22Rv1 (cell line): Measurements from ENCODE around the gene GPHB5.

ENCODE experiments used
- CTCF ChIP-seq: fragments of 450-650 bp; IDR thresholded peaks from 2 replicates; pipeline ENCODE4 v1.5.1; 2017; ENCODE audit warnings: mild to moderate bottlenecking
- ZFX ChIP-seq: fragments of 450-650 bp; IDR thresholded peaks from 2 replicates; pipeline ENCODE4 v1.6.1; 2017; ENCODE audit warnings: antibody characterized with exemption, borderline replicate concordance

GRCh38 chr14:63269561-63270225, 49.0 kb downstream of the GPHB5 start:
- TF ChIP-seq CTCF (no peak), ZFX (no peak)
